Fibroblast of lung (primary cell): ENCODE measurements around the gene CEP192. TPM values are rescaled to one million over a fixed set of nuclear protein-coding genes. Genes with fewer than 3 reads are reported as not detected.

Experiments used
- DNase-seq, 2 donors: peaks; one replicate each; pipeline versions ENCODE4 v3.0.0 to v3.0.0-alpha.2; 2010; ENCODE audit warnings: low read depth in 2 of 2
- H2AFZ ChIP-seq: 2 replicates; pipeline ENCODE4 v1.5.1; 2012; ENCODE audit warnings: low read length, control low read depth, inconsistent platforms
- H3K27ac ChIP-seq: 2 replicates; pipeline ENCODE4 v1.5.1; 2011; ENCODE audit warnings: low read length, control low read depth; ENCODE audit not compliant: insufficient read depth
- H3K27me3 ChIP-seq: 2 replicates; pipeline ENCODE4 v1.5.1; 2011; ENCODE audit warnings: mild to moderate bottlenecking, low read length; ENCODE audit not compliant: control insufficient read depth, insufficient read depth
- H3K36me3 ChIP-seq: 2 replicates; pipeline ENCODE4 v1.5.1; 2011; ENCODE audit warnings: low read length; ENCODE audit not compliant: control insufficient read depth, insufficient read depth
- H3K4me1 ChIP-seq: 2 replicates; pipeline ENCODE4 v1.5.1; 2011; ENCODE audit warnings: low read length; ENCODE audit not compliant: control insufficient read depth, insufficient read depth; ENCODE audit errors: extremely low read depth
- H3K4me2 ChIP-seq: 2 replicates; pipeline ENCODE4 v1.5.1; 2011; ENCODE audit warnings: low read length, control low read depth; ENCODE audit not compliant: insufficient read depth; ENCODE audit errors: extremely low read depth
- H3K4me3 ChIP-seq, 4 experiments: fragments of 200-600 bp in 1 of 4; sonication (generic) in 1 of 4; replicated peaks in 1 of 4; 2 replicates each; pipeline ENCODE4 v1.5.1; 2011 to 2016; ENCODE audit warnings: low read length in 4 of 4, low read depth in 3 of 4, mild to moderate bottlenecking in 3 of 4, control low read depth in 2 of 4, inconsistent platforms in 1 of 4, mixed read lengths in 1 of 4; ENCODE audit not compliant: insufficient read depth in 1 of 4; ENCODE audit errors: control extremely low read depth in 1 of 4
- H3K79me2 ChIP-seq: 2 replicates; pipeline ENCODE4 v1.5.1; 2012; ENCODE audit warnings: mild to moderate bottlenecking, low read length, inconsistent platforms; ENCODE audit not compliant: control insufficient read depth, insufficient read depth
- H3K9ac ChIP-seq: 2 replicates; pipeline ENCODE4 v1.5.1; 2011; ENCODE audit warnings: mild to moderate bottlenecking, low read length, control low read depth; ENCODE audit not compliant: insufficient read depth
- H3K9me3 ChIP-seq: 2 replicates; pipeline ENCODE4 v1.5.1; 2012; ENCODE audit warnings: low read depth, low read length; ENCODE audit not compliant: control insufficient read depth, insufficient read depth
- H4K20me1 ChIP-seq: 2 replicates; pipeline ENCODE4 v1.5.1; 2011; ENCODE audit warnings: low read length; ENCODE audit not compliant: control insufficient read depth, insufficient read depth; ENCODE audit errors: extremely low read depth
- EZH2 ChIP-seq: IDR thresholded peaks from 2 replicates; pipeline ENCODE4 v1.5.1; 2012; ENCODE audit warnings: low read length, control low read depth, mild to moderate bottlenecking; ENCODE audit errors: missing control alignments
- polyA plus RNA-seq, 2 donors: library from polyadenylated mRNA; depleted of rRNA in 1 of 2; stranded (reverse) in 1 of 2; unstranded in 1 of 2; fragments of >200 nt; gene quantifications; 2 replicates each; pipeline ENCODE4 v1.2.1, GENCODE V29; 2011 to 2012; ENCODE audit warnings: missing spikeins in 1 of 2
- total RNA-seq: library from RNA; depleted of rRNA; stranded (reverse); fragments of >200 nt; gene quantifications from 2 replicates; pipeline ENCODE4 v1.2.1, GENCODE V29; 2014
- TF ChIP-seq, protein P1 (sequence below), 2 donors: IDR thresholded peaks in 1 of 2; conservative IDR thresholded peaks in 1 of 2; 1 replicate in 1 of 2; 2 replicates in 1 of 2; pipeline ENCODE4 v1.5.1; 2011 to 2012; ENCODE audit warnings: low read length in 2 of 2, control low read depth in 1 of 2, inconsistent platforms in 1 of 2, low read depth in 1 of 2, mild to moderate bottlenecking in 1 of 2

CEP192 gene
- total and polyA plus RNA-seq, 2 donors (not counting 1 experiment from before 2014, with no cell fraction given) = 12.5 to 32.7 TPM

DNA sequence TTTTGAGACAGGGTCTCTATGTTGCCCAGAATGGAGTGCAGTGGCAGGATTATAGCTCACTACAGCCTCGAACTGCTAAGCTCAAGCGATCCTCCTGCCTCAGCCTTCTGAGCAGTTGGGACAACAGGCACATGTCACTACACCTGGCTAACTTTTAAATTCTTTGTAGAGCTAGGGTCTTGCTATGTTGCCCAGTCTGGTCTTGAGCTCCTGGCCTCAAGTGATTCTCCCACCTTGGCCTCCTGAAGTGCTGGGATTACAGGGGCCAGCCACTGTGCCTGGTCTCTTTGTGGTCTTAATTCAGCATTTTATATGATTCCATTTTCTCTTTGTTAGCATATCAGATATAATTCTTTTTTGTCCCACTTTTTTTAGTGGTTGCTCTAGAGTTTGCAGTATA, 34.1 kb downstream of the CEP192 start:
- Histone ChIP-seq H3K9ac (no peak overlapping the region), H4K20me1 (no peaks in the 10 kb centered on the region), H3K27me3 (no peaks in the 10 kb centered on the region), H3K4me3 (no peak overlapping the region), H3K4me1 (no peaks in the 10 kb centered on the region), H3K36me3 (peaks cover 2% of the 10 kb centered on the region), H3K9me3 (no peaks in the 10 kb centered on the region), H3K79me2 (no peaks in the 10 kb centered on the region), H3K27ac (no peak overlapping the region), H2AFZ (no peak overlapping the region), H3K4me2 (no peak overlapping the region)
- no peak for DNase-seq
- TF ChIP-seq, protein P1, sequence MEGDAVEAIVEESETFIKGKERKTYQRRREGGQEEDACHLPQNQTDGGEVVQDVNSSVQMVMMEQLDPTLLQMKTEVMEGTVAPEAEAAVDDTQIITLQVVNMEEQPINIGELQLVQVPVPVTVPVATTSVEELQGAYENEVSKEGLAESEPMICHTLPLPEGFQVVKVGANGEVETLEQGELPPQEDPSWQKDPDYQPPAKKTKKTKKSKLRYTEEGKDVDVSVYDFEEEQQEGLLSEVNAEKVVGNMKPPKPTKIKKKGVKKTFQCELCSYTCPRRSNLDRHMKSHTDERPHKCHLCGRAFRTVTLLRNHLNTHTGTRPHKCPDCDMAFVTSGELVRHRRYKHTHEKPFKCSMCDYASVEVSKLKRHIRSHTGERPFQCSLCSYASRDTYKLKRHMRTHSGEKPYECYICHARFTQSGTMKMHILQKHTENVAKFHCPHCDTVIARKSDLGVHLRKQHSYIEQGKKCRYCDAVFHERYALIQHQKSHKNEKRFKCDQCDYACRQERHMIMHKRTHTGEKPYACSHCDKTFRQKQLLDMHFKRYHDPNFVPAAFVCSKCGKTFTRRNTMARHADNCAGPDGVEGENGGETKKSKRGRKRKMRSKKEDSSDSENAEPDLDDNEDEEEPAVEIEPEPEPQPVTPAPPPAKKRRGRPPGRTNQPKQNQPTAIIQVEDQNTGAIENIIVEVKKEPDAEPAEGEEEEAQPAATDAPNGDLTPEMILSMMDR (conservative IDR thresholded peaks at IDR 0.05 in 1 of 2, IDR thresholded peaks at IDR 0.05 in 1 of 2; ENCODE audit: low read depth in 1 of 2, low read length in 2 of 2) = no peak
- no peak for TF ChIP-seq EZH2

DNA sequence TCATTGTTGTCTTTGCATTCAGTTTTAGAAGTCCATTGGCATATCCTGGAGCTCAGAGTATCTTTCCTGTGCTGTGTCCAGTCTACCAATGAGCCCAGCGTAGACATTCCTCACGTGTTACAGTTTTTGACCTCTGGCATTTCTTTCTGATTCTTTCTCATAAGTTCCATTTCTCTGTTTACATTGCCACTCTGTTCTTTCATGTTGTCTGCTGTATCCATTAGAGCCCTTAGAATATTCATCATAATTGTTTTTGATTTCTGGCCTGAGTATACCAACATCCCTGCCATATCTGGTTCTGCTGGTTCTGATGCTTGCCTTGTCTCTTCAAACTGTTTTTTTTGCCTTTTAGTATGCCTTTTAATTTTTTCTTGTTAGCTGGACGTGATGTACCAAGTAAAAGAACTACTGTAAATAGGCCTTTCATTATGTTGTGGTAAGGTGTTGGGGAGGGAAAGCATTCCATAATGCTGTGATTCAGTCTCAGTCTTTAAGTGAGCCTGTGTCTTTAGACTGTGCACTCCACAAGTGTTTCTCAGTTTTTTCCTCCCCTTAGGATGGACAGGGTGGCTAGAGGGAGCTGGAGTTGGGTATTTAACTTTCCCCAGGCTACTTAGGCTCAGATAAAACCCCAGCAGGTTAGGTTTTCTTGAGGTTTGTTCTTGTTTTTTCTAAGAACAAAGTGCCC, 35.6 kb downstream of the CEP192 start:
- Histone ChIP-seq H2AFZ (no peak overlapping the region), H3K36me3 (peaks cover 2% of the 10 kb centered on the region), H3K9me3 (no peaks in the 10 kb centered on the region), H3K4me2 (peak overlapping the region; percentile 37), H3K79me2 (no peaks in the 10 kb centered on the region), H3K27me3 (no peaks in the 10 kb centered on the region), H3K9ac (no peak overlapping the region), H4K20me1 (no peaks in the 10 kb centered on the region), H3K4me3 (no peak overlapping the region), H3K4me1 (no peaks in the 10 kb centered on the region), H3K27ac (no peak overlapping the region)
- DNase-seq = peak; percentile 27 to 61
- no peak for TF ChIP-seq EZH2
- TF ChIP-seq, protein P1 (conservative IDR thresholded peaks at IDR 0.05 in 1 of 2, IDR thresholded peaks at IDR 0.05 in 1 of 2; ENCODE audit: low read depth in 1 of 2, low read length in 2 of 2) = no peak

DNA sequence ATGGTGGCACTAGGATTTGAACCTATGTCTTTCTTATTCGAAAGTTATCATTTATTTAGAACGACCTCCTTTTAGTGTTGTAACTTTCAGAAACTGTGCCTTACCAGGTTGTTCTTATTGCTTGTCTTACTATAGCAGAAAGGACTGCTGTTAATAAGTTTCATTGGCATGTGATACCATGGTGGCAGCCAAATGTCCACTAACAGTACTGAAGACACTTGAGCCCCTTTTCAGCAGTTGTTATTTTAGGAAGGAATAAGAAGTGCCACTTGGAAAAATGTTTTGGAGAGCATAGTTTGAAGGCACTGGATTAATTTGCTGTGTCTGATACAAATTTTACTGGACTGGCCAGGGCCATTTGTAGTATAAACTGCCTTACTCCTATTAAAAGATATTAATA, 37.7 kb downstream of the CEP192 start:
- Histone ChIP-seq H3K36me3 (peaks cover 2% of the 10 kb centered on the region), H2AFZ (no peak overlapping the region), H4K20me1 (no peaks in the 10 kb centered on the region), H3K4me2 (no peak overlapping the region), H3K4me3 (no peak overlapping the region), H3K9ac (no peak overlapping the region), H3K4me1 (no peaks in the 10 kb centered on the region), H3K27ac (no peak overlapping the region), H3K79me2 (no peaks in the 10 kb centered on the region), H3K27me3 (no peaks in the 10 kb centered on the region), H3K9me3 (no peaks in the 10 kb centered on the region)
- no peak for DNase-seq
- TF ChIP-seq, protein P1 (conservative IDR thresholded peaks at IDR 0.05 in 1 of 2, IDR thresholded peaks at IDR 0.05 in 1 of 2; ENCODE audit: low read depth in 1 of 2, low read length in 2 of 2) = no peak
- TF ChIP-seq EZH2 = no peak
